ENCODE results near the gene NCSTN. TPM values are rescaled to one million over a fixed set of nuclear protein-coding genes. Genes with fewer than 3 reads are reported as not detected.

NCSTN gene
- total and polyA plus RNA-seq, 9 of the 15 experiments (the other 6 are each of a cell fraction or from before 2014, with no cell fraction given), result 21.3 to 91.1 (median 57.9) TPM

GRCh38 chr1:160400223-160400645, 57.1 kb downstream of the NCSTN start, which contains the start of gene VANGL2 (continued):
- TF ChIP-seq CREB3L1 (IDR thresholded peaks at IDR 0.05; ENCODE audit: borderline replicate concordance, low read depth) (no peak), ZNF134 (CRISPR knock-in tag; conservative IDR thresholded peaks at IDR 0.05) (no peak), SP1 (CRISPR knock-in tag; IDR thresholded peaks at IDR 0.05) (peak; percentile 44; the same call in 1 of the 2 replicates), CBX3 (IDR thresholded peaks at IDR 0.05; ENCODE audit: borderline replicate concordance in 1 of 2, low read length in 2 of 2) (peak in 1 of 2 experiments; percentile 49; a peak in 1 of 3 replicates), ZNF764 (CRISPR knock-in tag; IDR thresholded peaks at IDR 0.05; ENCODE audit: low read depth) (no peak), TAF15 (IDR thresholded peaks at IDR 0.05; ENCODE audit: low read depth, low read length) (no peak), SRSF1 (IDR thresholded peaks at IDR 0.05; ENCODE audit: low read depth, low read length) (peak; percentile 100), ZNF316 (IDR thresholded peaks at IDR 0.05) (no peak), CCNT2 (IDR thresholded peaks at IDR 0.05; ENCODE audit: borderline replicate concordance, extremely low read depth, insufficient read length, low read depth, low read length) (peak; percentile 41), ETV6 (IDR thresholded peaks at IDR 0.05; ENCODE audit: borderline replicate concordance in 1 of 2, low read depth in 2 of 2, low read length in 1 of 2) (no peak), ETV6 (CRISPR knock-in tag; IDR thresholded peaks at IDR 0.05; ENCODE audit: borderline replicate concordance) (no peak), CBX2 (IDR thresholded peaks at IDR 0.05; ENCODE audit: insufficient read depth, low read length, poor library complexity, severe bottlenecking) (no peak), LCOR (CRISPR knock-in tag; IDR thresholded peaks at IDR 0.05) (no peak), ETV5 (CRISPR knock-in tag; IDR thresholded peaks at IDR 0.05; ENCODE audit: low read depth) (no peak), GATAD2B (IDR thresholded peaks at IDR 0.05; ENCODE audit: borderline replicate concordance) (peak; percentile 75; the same call in 1 of the 2 replicates), ZNF174 (CRISPR knock-in tag; IDR thresholded peaks at IDR 0.05) (no peak), RBBP5 (IDR thresholded peaks at IDR 0.05; ENCODE audit: borderline replicate concordance, insufficient read depth, low read length, poor library complexity, severe bottlenecking) (peak; percentile 52), ZBTB12 (CRISPR knock-in tag; IDR thresholded peaks at IDR 0.05) (no peak), ZKSCAN3 (CRISPR knock-in tag; IDR thresholded peaks at IDR 0.05) (no peak), MLX (CRISPR knock-in tag; conservative IDR thresholded peaks at IDR 0.05) (no peak), SAP30 (IDR thresholded peaks at IDR 0.05; ENCODE audit: borderline replicate concordance, insufficient read depth, low read depth, low read length, poor library complexity, severe bottlenecking) (peak; percentile 36), SETDB1 (IDR thresholded peaks at IDR 0.05; ENCODE audit: low read length) (no peak), ZBTB26 (CRISPR knock-in tag; IDR thresholded peaks at IDR 0.05) (no peak), GTF2E2 (tag; IDR thresholded peaks at IDR 0.05) (no peak), ZNF121 (CRISPR knock-in tag; conservative IDR thresholded peaks at IDR 0.05) (no peak), MCM3 (IDR thresholded peaks at IDR 0.05) (no peak)
